ENCODE measurements around the gene GJB1.
"Not testable (repeated sequence)": the region's sequence is repeated elsewhere in the genome, so short reads cannot be mapped to it uniquely, and the experiment has no call there.

GJB1 gene

GRCh38 chrX:71268624-71269023, 45.6 kb downstream of the GJB1 start:
- DNase-seq = not testable (repeated sequence)

GRCh38 chrX:71269801-71270395, 46.9 kb downstream of the GJB1 start:
- DNase-seq = no peak

GRCh38 chrX:71272313-71272712, 49.3 kb downstream of the GJB1 start:
- DNase-seq = not testable (repeated sequence)
